Muscle layer of colon (tissue), 2 donors: ENCODE data around the gene HBD.
"Not testable (repeated sequence)": the region's sequence is repeated elsewhere in the genome, so short reads cannot be mapped to it uniquely, and the experiment has no call there.

Experiments used
- H3K27ac ChIP-seq: one replicate; pipeline ENCODE4 v1.7.0; 2013; ENCODE audit warnings: low read depth, mild to moderate bottlenecking, low read length, moderate library complexity
- H3K27me3 ChIP-seq, 2 donors: one replicate each; pipeline ENCODE4 v1.7.0; 2013; ENCODE audit warnings: low read length in 2 of 2, mild to moderate bottlenecking in 2 of 2; ENCODE audit not compliant: insufficient read depth in 2 of 2, control insufficient read depth in 1 of 2
- H3K36me3 ChIP-seq: one replicate; pipeline ENCODE4 v1.7.0; 2013; ENCODE audit warnings: mild to moderate bottlenecking, low read length; ENCODE audit not compliant: insufficient read depth
- H3K4me1 ChIP-seq: one replicate; pipeline ENCODE4 v1.7.0; 2013; ENCODE audit warnings: mild to moderate bottlenecking, low read length; ENCODE audit not compliant: insufficient read depth
- H3K4me3 ChIP-seq, 2 donors: one replicate each; pipeline ENCODE4 v1.7.0; 2013; ENCODE audit warnings: low read length in 2 of 2, low read depth in 1 of 2, mild to moderate bottlenecking in 1 of 2, moderate library complexity in 1 of 2
- H3K9ac ChIP-seq: one replicate; pipeline ENCODE4 v1.7.0; 2013; ENCODE audit warnings: low read length
- H3K9me3 ChIP-seq: one replicate; pipeline ENCODE4 v1.7.0; 2013; ENCODE audit warnings: mild to moderate bottlenecking, low read length
- donor health status: abdominal sarcoma.
- donor health status: Adenocarcinoma of cecum.

The HBD gene

GRCh38 chr11:5252192-5252918, 18.1 kb upstream of the HBD start:
- no peaks in the 10 kb centered on the region for H3K4me1 ChIP-seq
- no peak overlapping the region for H3K4me3 ChIP-seq
- H3K36me3 ChIP-seq = no peaks in the 10 kb centered on the region
- H3K9ac ChIP-seq = no peak overlapping the region
- H3K9me3 ChIP-seq = no peaks in the 10 kb centered on the region
- no peaks in the 10 kb centered on the region for H3K27me3 ChIP-seq
- no peak overlapping the region for H3K27ac ChIP-seq

GRCh38 chr11:5251746-5252145, 17.5 kb upstream of the HBD start:
- H3K4me1 ChIP-seq = no peaks in the 10 kb centered on the region
- H3K9ac ChIP-seq = no peak overlapping the region
- H3K27ac ChIP-seq = no peak overlapping the region
- H3K4me3 ChIP-seq = no peak overlapping the region
- no peaks in the 10 kb centered on the region for H3K9me3 ChIP-seq
- no peaks in the 10 kb centered on the region for H3K36me3 ChIP-seq
- H3K27me3 ChIP-seq = no peaks in the 10 kb centered on the region

DNA sequence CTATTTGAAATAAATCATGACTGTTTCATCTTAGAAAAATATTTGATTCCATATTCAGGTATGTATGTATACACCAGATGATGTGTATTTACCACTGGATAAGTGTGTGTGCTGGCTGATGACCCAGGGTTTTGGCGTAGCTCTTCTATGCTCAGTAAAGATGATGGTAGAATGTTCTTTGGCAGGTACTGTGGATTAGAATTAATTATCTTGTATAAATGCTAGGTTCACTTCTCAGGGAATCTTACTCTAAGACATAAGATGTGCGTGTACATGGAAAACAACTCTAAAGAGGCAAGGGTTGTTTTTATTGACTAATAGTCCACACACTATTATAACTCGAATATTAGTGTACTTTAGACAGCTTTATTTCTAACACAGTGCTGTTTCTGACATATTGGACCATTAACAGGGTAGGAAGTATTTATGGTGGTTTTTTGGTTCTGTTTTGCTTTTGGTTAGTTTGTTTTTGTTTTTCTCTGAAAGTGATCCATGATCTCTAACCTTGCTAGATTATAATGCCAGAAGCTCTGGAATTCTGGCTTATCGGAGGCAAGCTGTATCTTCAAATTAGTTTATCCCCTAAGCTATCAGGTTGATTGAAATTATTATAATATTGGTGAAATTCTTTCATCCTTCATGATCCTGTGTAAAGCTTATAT, 16.4 kb upstream of the HBD start:
- H3K9ac ChIP-seq = no peak overlapping the region
- H3K4me1 ChIP-seq = no peaks in the 10 kb centered on the region
- H3K4me3 ChIP-seq = no peak overlapping the region
- H3K9me3 ChIP-seq = no peaks in the 10 kb centered on the region
- no peak overlapping the region for H3K27ac ChIP-seq
- no peaks in the 10 kb centered on the region for H3K36me3 ChIP-seq
- no peaks in the 10 kb centered on the region for H3K27me3 ChIP-seq

GRCh38 chr11:5249807-5250396, 15.6 kb upstream of the HBD start, which contains the start of gene HBG1:
HBG1 (minus strand) TSS chr11:5249857; CDS start chr11:5249804, 53 bp downstream.
- not testable (repeated sequence) for H3K9me3 ChIP-seq, H3K9ac ChIP-seq, H3K4me1 ChIP-seq, H3K27ac ChIP-seq, H3K36me3 ChIP-seq, H3K27me3 ChIP-seq, H3K4me3 ChIP-seq

GRCh38 chr11:5248498-5248897, 14.2 kb upstream of the HBD start:
- H3K27ac ChIP-seq, H3K9me3 ChIP-seq, H3K36me3 ChIP-seq, H3K9ac ChIP-seq, H3K4me3 ChIP-seq, H3K4me1 ChIP-seq, H3K27me3 ChIP-seq: not testable (repeated sequence)

GRCh38 chr11:5247472-5248192, 13.3 kb upstream of the HBD start:
- Histone ChIP-seq H3K27ac (no peak overlapping the region), H3K27me3 (no peaks in the 10 kb centered on the region), H3K9ac (no peak overlapping the region), H3K4me3 (no peak overlapping the region), H3K36me3 (no peaks in the 10 kb centered on the region), H3K9me3 (no peaks in the 10 kb centered on the region), H3K4me1 (no peaks in the 10 kb centered on the region)

DNA sequence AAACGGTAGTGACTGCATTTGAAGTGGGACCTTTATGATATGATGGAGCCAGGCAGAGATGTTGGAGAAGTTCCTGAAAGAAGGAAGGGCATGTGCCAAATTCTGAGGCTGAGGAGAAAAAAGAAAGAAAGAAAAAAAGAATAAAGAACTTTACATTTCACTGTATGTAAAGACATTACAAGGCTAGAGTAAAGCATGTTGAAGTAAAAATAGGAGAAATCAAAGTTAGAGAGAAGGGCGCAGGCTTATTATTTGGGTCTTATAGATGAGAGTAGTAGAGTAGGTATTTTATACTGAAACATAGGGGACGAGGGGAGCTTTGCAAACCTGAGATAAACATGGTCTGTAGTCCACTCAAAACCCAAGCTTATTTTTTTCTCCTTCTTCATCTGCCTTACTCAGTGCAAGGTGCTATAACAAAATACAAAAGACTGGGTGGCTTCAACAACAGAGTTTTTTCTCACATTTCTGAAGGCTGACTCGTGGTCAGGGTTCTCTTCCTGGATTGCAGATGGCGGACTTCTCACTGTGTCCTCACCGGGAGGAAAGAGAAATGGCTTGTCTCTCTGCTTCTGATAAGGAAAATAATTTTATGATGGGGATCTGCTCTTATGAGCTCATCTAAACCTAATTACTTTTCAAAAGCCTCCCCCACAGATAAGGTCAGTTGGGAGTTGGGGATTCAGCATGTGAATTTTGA, 12.6 kb upstream of the HBD start:
- H3K27me3 ChIP-seq = no peaks in the 10 kb centered on the region
- no peak overlapping the region for H3K4me3 ChIP-seq
- H3K4me1 ChIP-seq = no peaks in the 10 kb centered on the region
- no peak overlapping the region for H3K27ac ChIP-seq
- no peak overlapping the region for H3K9ac ChIP-seq
- H3K36me3 ChIP-seq = no peaks in the 10 kb centered on the region
- H3K9me3 ChIP-seq = no peaks in the 10 kb centered on the region

DNA sequence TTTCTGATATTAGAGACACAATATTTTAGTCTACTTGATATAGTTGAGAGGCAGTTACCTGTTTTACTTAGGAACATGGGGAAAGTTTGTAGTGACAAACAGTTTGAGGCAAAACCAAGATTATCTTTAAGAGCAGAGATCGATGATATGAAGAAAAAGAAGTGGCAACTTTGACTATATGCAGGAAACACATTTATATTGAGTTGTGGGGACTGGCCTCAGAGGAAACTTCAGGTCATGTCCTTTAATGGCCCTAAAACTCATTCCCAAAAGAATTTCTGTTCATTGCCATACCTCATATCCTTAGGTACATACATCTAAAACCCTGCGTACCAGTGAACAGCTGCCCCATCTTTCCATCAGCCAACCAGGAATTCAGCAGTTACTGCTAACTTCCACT, 10.9 kb upstream of the HBD start:
- Histone ChIP-seq H3K27ac (no peak overlapping the region), H3K9ac (no peak overlapping the region), H3K9me3 (no peaks in the 10 kb centered on the region), H3K4me1 (no peaks in the 10 kb centered on the region), H3K36me3 (no peaks in the 10 kb centered on the region), H3K27me3 (no peaks in the 10 kb centered on the region), H3K4me3 (no peak overlapping the region)

DNA sequence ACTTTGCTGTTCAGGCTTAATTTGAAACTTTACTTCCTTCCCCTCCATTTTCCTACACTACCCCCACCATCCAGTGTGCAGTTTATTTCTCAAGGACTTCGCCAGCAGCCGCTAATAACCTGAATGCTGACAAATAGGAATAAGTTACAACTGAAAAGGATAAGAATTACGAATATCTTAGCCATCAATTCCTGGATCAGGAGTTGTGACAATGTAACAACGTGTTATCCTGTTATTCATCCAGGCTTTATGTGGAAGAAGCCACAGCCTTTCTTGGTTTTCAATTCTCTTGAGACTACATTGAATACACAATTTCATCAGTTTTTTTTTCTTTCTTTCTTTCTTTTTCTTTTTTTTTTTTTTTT, 9.5 kb upstream of the HBD start:
- H3K9me3 ChIP-seq = no peaks in the 10 kb centered on the region
- H3K9ac ChIP-seq = no peak overlapping the region
- H3K27me3 ChIP-seq = no peaks in the 10 kb centered on the region
- H3K4me1 ChIP-seq = no peaks in the 10 kb centered on the region
- no peak overlapping the region for H3K27ac ChIP-seq
- H3K36me3 ChIP-seq = no peaks in the 10 kb centered on the region
- no peak overlapping the region for H3K4me3 ChIP-seq

DNA sequence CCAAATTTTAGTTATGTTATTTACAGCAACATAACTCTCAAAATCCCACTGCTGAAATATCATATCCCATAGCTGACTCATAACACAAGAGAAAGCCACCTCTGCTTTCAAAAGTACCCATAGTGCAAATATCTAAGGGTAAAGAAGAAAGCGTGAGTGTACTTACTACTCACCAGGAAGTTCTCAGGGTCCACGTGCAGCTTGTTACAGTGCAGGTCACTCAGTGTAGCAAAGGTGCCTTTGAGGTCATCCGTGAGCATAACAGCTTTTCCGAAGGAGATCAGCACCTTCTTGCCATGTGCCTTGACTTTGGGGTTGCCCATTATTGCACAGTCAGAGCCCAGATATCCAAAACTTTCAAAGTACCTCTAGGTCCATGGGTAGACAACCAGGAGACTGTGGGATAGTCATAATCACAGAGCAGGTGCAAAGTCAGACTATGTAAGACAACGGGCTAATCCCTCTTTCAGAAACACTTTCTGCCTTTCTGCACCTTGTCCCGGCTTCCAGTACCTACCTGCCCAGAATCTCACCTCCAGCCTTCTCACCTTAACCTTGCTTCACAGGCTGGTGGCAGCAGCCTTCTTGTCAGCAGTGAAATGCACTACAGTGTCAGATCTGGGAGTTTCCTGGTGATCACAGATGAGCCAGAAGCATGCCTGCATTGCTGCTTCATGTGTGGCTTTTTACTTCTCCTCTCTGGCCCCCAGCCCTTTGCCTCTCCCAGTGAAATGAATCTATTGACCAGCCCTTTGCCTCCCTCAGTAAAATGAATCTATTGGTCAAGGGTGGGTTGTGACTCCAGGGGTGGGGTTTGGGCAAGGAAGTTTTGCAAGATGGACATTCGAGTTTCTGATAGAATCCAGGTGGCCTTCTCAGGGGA, 8.9 kb upstream of the HBD start:
- Histone ChIP-seq H3K9ac (no peak overlapping the region), H3K36me3 (no peaks in the 10 kb centered on the region), H3K4me3 (no peak overlapping the region), H3K4me1 (no peaks in the 10 kb centered on the region), H3K27ac (no peak overlapping the region), H3K27me3 (no peaks in the 10 kb centered on the region), H3K9me3 (no peaks in the 10 kb centered on the region)
